Bronchial epithelial cell (primary cell): ENCODE results near the gene IL17RB. TPM values are rescaled to one million over a fixed set of nuclear protein-coding genes. Genes with fewer than 3 reads are reported as not detected.

ENCODE experiments used
- DNase-seq: peaks from one replicate; pipeline ENCODE4 v3.0.0-alpha.2; 2010; ENCODE audit warnings: low read depth
- FAIRE-seq: peaks from 2 replicates; lab custom pipeline; 2011; peaks lifted over from hg19 to GRCh38; lab: Jason Lieb, UNC
- H3K27me3 ChIP-seq: 2 replicates; pipeline ENCODE4 v1.5.1; 2011; ENCODE audit warnings: low read length; ENCODE audit not compliant: control insufficient read depth, insufficient read depth
- H3K36me3 ChIP-seq: 2 replicates; pipeline ENCODE4 v1.5.1; 2011; ENCODE audit warnings: low read length; ENCODE audit not compliant: control insufficient read depth, insufficient read depth
- H3K4me3 ChIP-seq: 2 replicates; pipeline ENCODE4 v1.5.1; 2011; ENCODE audit warnings: mild to moderate bottlenecking, low read depth, low read length, control low read depth
- CTCF ChIP-seq: IDR thresholded peaks from 2 replicates; pipeline ENCODE4 v1.5.1; 2011; ENCODE audit warnings: mild to moderate bottlenecking, moderate library complexity, low read length, control low read depth, inconsistent platforms; ENCODE audit not compliant: insufficient read depth, severe bottlenecking
- total RNA-seq: library from RNA; depleted of rRNA; stranded (reverse); fragments of >200 nt; gene quantifications from 2 replicates; pipeline ENCODE4 v1.2.1, GENCODE V29; 2014

Gene IL17RB
- total RNA-seq, 1 donor from 2014 or later = not detected

- FAIRE-seq (no peak), DNase-seq (no peak)
- Histone ChIP-seq H3K4me3 (no peak overlapping the region), H3K36me3 (peaks cover 4% of the 10 kb centered on the region), H3K27me3 (no peaks in the 10 kb centered on the region)
- no peak for TF ChIP-seq CTCF
Observed at GRCh38 chr3:53884623-53885022, 38.3 kb downstream of the IL17RB start.

GRCh38 chr3:53885239-53885638, 38.9 kb downstream of the IL17RB start:
- no peak for TF ChIP-seq CTCF
- peak; percentile 19 for DNase-seq
- no peak for FAIRE-seq
- no peaks in the 10 kb centered on the region for H3K27me3 ChIP-seq
- H3K36me3 ChIP-seq = peaks cover 2% of the 10 kb centered on the region
- H3K4me3 ChIP-seq = no peak overlapping the region

- FAIRE-seq (no peak), DNase-seq (no peak)
- Histone ChIP-seq H3K36me3 (peaks cover 2% of the 10 kb centered on the region), H3K4me3 (no peak overlapping the region), H3K27me3 (no peaks in the 10 kb centered on the region)
- no peak for TF ChIP-seq CTCF
Observed at GRCh38 chr3:53887446-53887845, 41.1 kb downstream of the IL17RB start.

DNA sequence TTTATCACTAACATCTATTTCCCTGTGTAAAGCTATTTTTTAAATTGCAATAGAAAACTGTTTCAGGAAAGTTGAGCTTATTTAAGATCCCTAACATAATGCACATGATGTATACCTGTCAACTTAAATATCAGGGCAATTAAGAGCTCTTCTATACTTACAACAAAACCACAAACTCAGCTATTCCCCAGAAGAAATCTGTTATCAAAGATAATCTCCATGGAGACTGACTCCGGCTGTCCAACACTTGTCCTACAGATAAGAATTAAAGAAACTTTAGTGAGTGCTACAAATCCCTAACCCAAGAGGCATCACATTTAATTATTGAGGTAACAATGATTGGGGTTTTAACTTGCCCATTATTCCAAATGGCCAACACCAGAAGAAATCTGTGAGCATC, 41.9 kb downstream of the IL17RB start:
- no peak for DNase-seq
- H3K4me3 ChIP-seq = no peak overlapping the region
- no peaks in the 10 kb centered on the region for H3K27me3 ChIP-seq
- TF ChIP-seq CTCF = no peak
- FAIRE-seq = no peak
- H3K36me3 ChIP-seq = peaks cover 2% of the 10 kb centered on the region

DNA sequence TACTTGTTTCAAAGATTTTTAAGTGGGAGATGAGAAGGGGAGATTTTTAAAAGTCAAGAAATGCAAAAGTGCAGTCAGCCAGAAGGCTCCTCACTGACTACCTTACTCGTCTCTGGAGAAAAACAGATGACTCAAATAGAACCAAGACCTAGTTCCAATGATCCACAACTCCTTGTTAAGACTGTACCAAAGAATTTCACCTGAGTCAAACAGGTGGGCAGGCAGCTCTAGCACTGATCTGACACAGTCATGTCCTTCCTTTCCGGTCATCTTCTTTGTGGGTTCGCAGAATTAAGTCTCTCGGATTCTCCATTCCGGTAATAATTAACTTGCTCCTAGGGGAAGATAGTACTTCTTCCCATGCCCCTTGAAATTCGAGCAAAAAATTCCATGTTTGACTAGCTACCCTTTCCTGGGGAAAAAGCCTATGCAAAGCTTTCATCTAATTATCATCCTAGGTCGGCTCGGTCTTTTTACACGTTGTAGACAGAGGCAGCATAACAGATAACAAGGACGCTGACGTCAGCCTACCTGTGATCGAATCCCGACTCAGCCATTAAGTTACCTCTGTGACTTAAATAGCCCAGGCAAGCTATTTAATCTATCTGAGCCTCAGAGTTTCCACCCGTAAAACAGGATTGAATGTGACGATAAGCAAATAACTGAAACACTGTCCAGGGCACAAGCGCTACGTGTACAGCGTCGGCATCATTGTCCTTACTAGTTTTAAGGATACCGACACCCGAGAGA, 44.5 kb downstream of the IL17RB start:
- no peak for TF ChIP-seq CTCF
- DNase-seq = peak; percentile 73
- FAIRE-seq = no peak
- H3K4me3 ChIP-seq = peak overlapping the region; percentile 97
- H3K36me3 ChIP-seq = peaks cover 1% of the 10 kb centered on the region
- no peaks in the 10 kb centered on the region for H3K27me3 ChIP-seq
